DMS153 treated with DMSO at 0.1 percent for 48 hours (cell line): ENCODE measurements around the gene DNAH7.
"Not testable (repeated sequence)": the region's sequence is repeated elsewhere in the genome, so short reads cannot be mapped to it uniquely, and the experiment has no call there.

Experiments
- DNase-seq: peaks from one replicate; lab custom pipeline; 2025; ENCODE audit not compliant: unreplicated experiment; lab: John Stamatoyannopoulos, UW

The DNAH7 gene

DNA sequence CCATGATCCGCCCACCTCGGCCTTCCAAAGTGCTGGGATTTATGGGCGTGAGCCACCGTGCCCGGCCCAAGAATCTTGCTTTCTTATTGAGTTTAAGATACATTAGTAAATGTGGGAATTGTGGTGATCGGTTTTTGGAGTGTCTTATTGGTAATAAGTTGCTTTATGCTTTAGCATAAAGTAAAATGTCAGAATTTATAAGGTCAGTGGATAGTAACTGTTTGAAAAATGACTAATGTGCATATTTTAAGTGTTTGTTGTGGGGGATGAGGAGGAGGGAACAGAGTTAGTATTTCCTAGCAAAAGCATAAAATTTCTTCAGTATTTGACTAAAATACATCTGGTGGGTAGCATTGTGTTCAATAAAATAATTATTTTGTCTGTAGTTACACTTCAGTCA is 334.2 kb downstream of the DNAH7 start:
- DNase-seq = no peak

DNA sequence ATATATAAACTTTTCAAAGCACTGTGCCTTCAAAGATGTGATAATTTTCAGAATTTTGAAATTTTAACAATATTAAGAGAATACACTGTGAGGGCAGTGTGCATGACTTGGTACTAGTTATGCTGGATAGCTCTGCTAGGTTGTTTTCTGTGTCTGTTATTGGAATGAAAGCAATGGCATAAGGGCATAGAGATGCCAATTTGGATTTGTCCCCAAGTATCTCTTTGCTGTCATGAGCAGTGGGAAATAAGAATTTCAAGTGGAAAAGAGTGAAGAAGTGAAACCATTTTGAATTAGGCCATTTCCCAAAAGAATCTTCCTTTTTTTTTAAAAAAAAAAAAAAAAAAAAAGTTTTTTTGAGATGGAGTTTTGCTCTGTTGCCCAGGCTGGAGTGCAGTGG is 334.8 kb downstream of the DNAH7 start:
- no peak for DNase-seq

DNA sequence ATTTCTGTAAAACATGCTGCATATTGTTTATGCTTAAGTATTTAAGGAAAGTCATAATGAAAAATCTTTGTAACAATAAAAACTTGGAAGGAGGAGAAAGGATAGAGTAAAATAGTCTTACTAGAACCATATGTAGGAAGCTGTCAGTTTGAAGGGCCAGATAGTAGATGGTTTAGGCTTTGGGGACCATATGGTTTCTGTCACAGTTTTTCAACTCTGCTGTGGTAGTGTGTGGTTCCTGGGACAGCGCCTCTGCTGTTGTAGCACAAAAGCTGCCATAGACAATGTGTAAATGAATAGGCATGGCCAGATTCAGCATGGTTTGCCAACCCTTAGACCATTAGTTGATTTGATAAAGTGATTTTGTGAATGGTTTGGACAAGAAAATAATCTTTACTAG is 336.1 kb downstream of the DNAH7 start:
- DNase-seq = no peak

DNA sequence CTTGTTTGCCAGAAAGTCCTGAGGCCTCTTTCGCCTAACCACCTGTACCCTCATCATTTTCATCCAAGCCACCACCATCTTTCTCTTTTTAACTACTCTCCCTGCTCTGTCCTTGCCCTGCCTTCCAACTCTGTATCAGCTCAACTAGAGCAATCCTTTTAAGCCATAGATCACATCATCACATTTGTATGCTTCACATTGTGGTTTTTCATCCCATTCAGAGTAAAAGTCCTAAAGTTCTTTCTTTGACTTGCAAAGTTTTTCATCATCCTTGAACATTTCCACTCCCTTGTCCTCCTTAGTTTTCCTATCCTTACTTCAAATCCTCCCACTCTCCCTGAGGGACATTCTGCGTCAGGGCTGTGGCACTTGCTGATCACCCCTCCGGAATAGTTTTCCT is 337.7 kb downstream of the DNAH7 start:
- DNase-seq = no peak

DNA sequence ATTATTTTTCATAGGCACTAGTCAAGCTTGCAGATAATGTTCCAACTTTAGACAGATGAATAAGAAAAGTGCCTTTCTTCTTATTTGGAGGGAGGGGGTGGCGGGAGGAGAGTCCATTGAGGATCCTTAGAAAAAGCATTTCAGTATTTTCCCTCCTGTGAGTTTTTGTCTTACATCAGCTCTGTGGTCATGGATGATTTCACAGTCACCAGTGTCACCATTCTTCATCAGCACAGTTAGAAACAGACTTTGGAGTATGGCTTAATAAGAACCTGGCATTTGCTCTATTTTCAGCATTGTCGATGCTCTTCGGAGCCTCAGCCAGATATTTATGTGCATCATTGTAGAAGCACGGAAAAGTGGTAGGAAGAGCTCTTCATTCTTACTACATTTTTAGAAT is 341.5 kb downstream of the DNAH7 start:
- DNase-seq = no peak

DNA sequence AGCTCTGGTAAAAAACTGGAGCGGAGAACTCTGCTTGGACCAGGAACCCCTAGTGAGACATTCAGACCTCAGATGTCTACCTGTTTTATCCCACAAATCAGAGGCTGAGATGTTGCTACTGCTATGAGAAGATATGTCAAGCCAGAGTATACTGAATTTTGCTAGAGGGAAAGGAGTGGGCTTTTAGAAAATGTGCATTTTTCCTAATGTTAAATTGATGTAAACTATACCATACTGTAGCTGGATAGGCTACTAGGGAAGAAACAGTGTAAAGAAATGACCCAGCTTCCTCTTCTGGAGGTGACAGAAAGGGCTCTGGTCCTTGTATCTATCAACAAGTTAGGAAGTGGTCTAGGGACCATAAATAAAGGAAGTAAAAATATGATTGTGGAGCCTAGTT is 346.6 kb downstream of the DNAH7 start:
- no peak for DNase-seq

DNA sequence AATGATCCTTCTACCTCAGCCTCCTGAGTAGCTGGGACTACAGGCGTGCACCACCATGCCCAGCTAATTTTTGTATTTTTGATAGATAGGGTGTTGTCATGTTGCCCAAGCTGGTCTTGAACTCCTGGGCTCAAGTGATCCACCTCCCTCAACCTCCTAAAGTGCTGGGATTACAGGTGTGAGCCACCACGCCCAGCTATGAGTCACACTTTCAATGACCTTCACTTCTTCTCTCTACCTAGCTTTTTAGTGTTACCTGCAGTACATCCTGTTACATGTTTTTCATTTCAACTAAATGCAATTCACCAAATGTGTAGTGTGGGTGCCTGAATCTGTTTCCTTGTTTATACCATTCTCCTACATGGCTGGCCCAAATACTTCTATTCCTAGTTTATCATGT is 347.6 kb downstream of the DNAH7 start:
- no peak for DNase-seq

DNA sequence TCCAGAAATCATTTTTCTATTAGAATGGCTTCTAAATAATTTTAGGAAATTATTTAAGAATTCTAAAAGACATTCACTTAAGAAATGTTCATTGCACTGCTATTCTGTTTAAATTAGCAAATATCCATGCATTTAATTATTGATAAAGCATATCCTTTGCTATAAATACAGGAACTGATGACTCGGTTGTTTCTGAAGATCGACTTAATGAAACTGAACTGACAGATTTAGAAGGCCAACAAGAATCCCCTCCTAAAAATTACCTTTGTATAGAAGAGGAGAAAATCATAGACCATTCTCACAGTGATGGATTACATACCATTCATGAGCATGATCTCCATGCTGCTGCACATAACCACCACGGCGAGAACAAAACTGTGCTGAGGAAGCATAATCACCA is 352.2 kb downstream of the DNAH7 start:
- no peak for DNase-seq

DNA sequence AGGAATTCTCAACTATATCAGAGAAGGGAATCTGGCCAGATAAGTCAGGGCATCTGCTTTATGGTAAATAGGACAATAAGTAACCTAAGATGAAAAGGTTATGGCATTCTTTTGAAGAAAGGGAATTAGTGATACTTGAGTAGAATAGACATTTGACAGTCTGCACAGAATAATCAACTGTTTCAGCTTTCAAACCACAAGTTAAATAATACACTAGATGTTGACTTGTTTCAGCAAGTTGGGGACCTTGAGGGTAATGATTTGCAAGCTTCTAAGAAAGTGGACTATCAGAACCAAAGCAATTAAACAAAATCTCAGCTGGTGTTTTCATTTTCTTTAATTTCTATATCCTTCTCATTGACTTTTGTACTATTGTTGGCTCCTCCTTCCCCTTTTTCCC is 357.2 kb downstream of the DNAH7 start:
- no peak for DNase-seq

DNA sequence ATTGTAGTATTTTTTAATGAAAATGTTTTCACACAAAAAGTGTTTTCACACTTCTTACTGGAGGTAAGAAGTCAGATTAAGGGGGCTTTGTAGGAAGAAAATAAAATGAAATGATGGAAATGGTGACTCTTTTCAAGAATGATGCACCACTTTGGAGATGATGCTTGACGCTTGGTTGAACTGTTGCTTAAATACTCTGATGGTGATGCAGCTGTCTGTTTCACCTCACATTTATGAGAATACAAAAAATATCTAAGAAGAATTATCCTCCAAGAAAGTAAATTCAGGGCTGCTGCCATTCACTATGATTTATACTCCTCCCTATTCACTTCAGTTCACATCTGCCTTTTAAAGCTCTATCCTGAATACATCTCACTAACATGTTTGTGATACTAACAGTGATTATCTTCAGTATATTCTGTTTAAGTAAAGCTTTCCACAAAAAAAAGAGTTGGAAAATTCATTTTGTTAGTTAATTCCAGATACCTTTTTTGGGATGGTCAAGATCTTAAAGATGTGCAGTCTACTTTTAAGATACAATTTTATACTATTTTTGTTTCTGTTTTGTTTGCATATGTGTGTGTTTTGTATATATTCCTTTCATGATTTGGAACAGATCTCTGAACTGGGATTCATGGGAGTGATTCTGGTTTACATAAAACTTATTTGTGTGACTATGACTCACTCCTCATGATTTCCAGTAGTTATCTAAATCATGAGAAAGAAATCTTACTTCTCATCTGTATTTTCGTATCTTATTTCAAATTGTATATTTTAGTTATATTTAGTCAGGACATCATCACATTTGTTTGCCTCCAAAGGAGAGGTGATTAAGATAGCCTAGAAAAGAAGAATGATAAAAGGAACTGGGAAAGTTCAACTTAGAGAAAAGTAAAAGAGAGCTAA is 358.5 kb downstream of the DNAH7 start:
- DNase-seq = no peak

DNA sequence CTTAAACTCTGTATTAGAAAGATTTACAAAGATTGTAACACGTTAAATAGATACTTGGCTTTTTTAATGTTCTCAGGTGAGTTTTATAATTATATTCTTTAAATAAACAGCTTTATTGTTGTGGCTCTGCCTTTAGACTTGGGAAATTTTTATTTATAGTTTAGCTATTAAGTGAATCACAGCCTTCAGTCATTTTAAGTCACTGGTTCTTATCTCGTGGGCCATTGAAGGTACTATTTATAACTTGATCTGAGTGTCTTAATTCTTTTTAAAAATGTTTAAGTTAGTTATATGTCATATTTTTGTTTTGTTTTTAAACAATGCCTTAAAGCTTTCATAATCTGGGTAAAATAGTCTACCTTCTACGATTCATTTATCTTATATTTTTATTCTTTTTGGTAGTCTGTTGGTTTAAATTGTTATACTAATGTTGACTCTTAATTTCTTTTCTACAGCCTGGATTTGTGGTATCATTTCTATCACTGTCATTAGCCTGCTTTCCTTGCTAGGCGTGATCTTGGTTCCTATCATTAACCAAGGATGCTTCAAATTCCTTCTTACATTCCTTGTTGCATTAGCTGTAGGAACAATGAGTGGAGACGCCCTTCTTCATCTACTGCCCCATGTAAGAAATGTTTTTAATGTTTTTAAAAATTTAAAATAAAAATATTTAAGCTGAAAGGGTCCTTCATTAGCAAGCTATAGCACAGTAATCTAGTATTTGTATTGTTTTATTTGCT is 362.3 kb downstream of the DNAH7 start:
- DNase-seq = no peak

DNA sequence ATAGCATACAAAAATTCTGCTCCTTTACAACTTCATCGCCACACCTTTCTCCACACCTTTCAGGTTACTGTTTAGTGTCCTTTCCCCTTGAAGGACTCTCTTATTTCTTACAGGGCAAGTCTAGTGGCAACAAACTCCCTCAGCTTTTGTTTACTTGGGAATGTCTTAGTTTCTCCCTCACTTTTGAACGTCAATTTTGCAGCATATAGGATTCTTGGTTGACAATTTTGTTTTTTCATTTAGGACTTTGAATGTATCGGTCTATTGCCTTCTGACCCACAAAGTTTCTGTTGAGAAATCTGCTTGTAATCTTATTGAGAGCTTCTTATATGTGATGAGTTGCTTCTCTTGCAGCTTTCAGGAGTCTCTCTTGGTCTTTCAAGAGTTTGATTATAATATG is 368.2 kb downstream of the DNAH7 start:
- no peak for DNase-seq

DNA sequence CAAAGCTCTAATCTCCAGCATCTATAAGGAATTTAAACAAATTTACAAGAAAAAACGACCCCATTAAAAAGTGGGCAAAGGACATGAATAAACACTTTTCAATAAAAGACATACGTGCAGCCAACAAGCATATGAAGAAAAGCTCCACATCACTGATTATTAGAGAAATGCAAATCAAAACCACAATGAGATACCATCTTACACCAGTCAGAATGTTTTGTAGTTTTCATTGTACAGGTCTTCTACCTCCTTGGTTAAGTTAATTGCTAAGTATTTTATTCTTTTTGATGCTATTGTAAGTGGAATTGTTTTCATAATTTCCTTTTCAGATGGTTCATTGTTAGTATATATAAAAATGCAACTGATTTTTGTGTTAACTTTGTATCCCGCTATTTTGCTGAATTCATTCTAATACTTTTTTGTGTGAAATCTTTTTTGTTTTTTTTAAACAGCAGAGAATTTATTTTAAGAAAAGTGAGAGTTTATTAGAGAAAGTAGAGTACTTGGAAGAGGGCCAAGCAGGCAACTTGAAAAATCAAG is 370.9 kb downstream of the DNAH7 start:
- no peak for DNase-seq

DNA sequence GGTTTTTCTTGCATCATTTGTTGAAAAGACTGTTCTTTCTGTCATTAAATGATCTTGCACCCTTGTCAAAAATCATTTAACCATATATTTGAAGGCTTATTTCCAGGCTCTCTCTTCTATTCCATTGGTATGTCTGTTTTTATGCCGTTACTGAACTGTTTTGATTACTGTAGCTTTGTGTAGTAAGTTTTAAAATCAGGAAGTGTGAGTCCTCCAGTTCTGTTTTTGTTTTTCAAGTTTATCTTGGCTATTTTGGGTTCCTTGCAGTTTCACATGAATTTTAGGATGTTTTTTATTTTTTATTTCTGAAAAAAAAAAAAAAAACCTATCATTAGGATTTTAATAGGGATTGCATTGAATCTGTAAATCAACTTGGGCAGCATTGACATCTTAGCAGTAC is 372.6 kb downstream of the DNAH7 start:
- no peak for DNase-seq

DNA sequence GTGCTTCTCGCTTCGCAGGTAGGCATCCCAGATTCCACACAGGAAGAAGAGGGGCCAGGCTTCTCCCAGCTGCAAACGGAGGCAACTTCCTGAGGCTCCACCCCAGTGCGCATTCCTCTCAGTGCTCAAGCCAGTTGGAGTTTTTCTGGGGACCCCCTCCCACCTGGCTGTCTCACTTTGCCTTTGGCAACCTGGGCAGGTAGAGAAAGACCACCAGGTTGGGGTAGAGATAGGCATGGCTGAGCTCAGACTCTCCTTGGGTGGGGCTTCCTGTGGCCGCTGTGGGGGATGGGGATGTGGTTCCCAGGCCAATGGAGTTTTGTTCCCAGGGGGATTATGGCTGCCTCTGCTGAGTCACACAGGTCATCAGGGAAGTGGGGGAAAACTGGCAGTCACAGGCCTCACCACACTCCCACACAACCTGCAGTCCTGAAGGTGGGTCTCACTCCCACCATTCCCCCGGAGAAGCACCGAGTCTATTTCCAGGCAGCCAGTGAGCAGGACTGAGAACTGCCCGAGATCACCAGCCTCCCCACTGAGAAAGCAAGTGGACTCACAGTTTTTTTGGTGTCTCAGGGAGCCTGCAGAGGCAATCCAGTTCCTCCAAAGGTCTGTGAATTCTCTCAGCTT is 373.5 kb downstream of the DNAH7 start:
- peak; percentile 82 for DNase-seq

DNA sequence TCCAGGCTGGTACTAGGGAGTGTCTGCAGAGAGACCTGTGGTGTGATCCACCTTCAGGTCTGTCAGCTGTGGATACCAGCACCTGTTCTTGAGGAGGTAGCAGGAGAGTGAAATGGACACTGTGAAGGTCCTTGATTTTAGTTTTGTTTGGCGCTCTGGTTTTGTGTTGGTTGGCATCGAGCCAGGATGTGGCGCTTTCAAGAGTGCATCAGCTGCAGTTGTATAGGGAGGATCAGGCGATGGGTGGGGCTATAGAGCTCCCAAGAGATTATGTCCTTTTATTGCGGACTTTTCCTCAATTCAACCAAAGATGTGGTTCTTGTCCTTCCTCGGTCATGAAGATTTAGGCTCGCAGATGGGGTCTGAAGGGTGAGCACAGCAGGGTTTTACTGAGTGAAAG is 374.1 kb downstream of the DNAH7 start:
- peak; percentile 82 for DNase-seq

DNA sequence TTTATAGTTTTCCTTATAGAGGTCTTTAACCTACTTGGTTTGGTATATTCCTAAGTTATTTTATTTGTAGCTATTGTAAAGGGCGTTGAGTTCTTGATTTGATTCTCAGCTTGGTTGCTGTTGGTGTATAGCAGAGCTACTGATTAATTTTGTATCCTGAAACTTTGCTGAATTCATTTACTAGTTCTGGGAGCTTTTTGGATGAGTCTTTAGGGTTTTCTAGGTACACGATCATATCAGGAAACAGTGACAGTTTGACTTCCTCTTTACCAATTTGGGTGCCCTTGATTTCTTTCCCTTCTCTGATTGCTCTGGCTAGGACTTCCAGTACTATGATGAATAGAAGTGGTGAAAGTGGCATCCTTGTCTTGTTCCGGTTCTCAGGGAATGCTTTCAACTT is 376.1 kb downstream of the DNAH7 start:
- DNase-seq = not testable (repeated sequence)
